HG03520 (cell line): ENCODE data around the gene USP15.
"Not testable (repeated sequence)": the region's sequence is repeated elsewhere in the genome, so short reads cannot be mapped to it uniquely, and the experiment has no call there.

Experiments used
- ATAC-seq: cut with Tn5 transposase; IDR thresholded peaks from one replicate; pipeline ENCODE4 v1.9.1; 2021; ENCODE audit warnings: mild to moderate bottlenecking, moderate library complexity; ENCODE audit not compliant: unreplicated experiment

Gene USP15

DNA sequence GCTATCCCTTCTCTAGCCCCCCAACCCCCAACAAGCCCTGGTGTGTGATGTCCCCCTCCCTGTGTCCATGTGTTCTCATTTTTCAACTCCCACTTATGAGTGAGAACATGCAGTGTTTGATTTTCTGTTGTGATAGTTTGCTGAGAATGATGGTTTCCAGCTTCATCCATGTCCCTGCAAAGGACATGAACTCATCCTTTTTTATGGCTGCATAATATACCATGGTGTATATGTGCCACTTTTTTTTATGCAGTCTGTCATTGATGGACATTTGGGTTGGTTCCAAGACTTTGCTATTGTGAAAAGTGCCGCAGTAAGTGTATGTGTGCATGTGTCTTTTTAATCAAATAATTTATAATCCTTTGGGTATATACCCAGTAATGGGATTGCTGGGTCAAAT lies 104.5 kb downstream of the USP15 start:
- ATAC-seq = not testable (repeated sequence)

DNA sequence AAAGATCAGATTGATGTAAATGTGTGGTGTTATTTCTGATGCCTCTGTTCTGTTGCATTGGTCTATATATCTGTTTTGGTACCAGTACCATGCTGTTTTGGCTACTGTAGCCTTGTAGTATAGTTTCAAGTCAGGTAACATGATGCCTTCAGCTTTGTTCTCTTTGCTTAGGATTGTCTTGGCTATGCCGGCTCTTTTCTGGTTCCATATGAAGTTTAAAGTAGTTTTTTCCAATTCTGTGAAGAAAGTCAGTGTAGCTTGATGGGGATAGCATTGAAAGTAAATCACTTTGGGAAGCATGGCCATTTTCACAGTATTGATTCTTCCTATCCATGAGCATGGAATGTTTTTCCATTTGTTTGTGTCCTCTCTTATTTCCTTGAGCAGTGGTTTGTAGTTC lies 105.6 kb downstream of the USP15 start:
- not testable (repeated sequence) for ATAC-seq

DNA sequence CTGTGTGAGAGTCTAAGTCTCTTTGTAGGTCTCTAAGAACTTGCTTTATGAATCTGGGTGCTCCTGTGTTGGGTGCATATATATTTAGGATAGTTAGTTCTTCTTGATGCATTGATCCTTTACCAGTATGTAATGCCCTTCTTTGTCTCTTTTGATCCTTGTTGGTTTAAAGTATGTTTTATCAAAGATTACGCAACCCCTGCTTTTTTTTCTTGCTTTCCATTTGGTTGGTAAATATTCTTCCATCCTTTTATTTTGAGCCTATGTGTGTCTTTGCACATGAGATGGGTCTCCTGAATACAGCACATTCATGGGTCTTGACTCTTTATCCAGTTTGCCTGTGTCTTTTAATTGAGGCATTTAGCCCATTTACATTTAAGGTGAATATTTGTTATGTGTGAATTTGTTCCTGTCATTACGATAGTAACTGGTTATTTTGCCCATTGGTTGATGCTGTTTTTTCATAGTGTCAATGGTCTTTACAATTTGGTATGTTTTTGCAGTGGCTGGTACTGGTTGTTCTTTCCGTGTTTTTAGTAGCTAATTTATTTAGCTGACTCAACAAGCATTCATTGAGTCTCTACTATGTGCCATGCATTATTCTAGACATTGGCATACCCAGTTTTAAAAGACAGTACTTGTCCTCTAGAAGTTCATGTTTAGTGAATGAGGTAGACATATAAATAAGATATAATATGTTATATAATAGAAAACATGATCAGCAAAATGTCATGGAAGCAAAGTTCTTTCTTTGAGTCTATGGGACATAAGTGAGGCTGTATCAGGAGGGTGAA lies 108.4 kb downstream of the USP15 start:
- ATAC-seq = not testable (repeated sequence)

DNA sequence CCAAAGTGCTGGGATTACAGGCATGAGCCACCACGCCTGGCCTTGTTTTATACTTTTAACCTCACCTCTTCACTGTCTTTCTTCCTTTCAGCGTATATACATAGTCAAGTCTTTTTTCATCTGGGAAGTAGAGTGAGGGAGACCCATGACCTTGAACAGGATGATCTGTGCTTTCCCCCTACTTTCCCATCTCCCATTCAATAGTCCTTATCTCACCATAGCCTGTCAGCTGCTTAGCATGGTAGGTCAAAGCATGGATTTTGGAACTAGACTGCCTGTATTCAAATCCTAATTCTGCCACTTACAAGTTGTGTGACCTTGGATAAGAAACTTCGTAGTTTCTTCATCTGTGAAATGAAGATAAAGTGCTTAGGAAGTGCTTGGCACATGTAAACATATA lies 110.0 kb downstream of the USP15 start:
- no peak for ATAC-seq

DNA sequence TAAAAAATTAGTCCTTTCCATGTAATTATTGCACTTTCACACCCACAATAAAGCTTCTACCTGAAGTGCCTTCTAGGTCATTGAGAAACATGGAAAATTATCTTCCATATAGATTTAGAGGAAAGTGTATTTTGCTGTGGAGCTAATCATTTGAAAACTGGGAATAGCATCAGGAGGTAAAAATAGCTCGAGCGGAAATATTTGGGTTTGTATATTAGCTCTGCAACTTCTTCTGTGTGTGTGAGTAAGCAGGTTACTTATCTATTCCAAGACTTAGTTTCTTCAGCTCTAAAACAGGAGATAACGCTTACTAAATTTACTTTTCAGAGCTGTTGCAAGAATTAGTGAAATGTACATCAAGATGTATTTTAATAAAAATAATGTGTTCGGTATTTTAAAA lies 111.5 kb downstream of the USP15 start:
- no peak for ATAC-seq

DNA sequence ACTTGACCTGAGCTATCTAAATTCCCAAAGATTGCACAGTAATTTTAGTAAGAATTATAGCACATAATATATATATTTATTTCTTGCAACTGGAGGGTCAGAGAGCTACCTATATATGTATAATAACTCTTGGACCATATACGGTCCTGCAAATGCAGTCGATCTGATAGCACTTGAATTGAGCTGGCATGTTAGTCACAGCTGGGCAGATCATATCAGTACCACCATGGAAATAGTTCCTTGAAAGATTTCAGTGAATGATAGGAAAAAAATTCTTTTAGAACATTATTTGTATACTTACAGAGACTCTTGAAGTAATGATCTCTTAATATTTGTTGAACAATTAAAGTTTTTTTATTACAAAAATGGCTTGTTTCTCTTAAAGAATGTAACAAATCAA lies 111.9 kb downstream of the USP15 start:
- ATAC-seq = no peak

DNA sequence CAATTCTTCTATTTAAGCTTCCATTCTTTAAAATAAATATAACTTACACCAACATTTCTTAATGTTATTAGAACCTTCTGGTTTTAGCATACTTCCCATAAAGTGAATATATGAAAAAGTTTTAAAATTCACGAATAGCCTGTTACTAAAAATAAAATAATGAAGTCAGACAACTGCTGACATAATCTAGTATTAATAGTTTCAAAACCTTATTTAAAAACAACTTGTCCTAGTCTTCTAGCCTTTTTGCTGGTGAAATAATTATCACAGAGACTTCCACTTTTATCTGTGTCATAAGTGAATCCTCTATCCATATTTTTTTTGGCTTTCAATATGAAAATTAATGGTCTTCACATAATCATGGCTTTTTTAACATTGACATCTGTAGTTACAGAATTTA lies 112.6 kb downstream of the USP15 start:
- ATAC-seq = no peak

DNA sequence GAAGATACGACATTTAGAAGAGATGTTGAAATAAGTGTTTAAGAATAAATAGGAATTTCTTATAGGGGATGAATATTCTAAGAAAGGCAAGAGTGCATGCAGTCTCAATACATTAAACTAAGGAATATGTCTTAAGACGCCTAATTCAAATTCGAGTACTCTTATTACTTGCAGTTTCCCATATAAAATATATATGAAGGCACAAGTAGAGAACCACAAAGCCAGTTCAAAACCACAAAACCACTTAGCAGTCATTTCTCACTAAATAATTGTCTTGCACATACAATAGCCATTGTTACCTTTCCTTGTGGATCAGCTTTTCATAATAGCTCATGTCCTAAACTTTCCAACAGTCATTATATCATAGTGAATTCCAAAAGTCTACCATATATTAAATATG lies 115.4 kb downstream of the USP15 start:
- no peak for ATAC-seq

DNA sequence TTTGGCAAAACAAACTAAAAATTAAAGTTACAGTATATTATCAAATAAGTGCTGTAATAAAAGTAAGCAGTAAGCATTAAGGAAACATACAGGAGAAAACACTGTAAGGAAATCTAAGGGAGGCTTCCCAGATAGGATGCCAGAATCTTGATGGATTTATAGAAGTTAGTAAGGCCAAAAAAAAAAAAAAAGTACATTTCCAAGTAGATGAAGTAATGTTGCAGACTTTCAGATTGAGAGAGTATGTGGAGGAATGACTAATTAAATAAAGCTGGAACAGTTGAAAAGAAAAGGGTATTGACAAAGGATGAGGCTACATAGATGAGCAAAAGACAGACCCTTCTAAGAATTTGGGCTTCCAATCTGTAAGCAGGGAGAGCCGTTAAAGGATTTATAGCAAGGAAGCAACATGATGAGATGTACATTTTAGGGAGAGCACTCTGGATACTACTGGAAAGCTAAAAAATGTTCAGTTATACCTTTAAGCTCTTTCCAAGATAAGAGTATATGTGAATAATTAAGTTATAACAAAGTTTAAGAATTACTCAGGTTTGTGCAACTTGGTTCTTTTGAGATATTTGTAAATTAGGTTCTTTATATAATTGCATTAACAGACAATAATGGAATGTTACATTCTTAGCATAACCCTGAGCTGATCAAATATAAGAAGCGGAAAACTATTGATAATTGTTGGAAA lies 119.0 kb downstream of the USP15 start:
- no peak for ATAC-seq

DNA sequence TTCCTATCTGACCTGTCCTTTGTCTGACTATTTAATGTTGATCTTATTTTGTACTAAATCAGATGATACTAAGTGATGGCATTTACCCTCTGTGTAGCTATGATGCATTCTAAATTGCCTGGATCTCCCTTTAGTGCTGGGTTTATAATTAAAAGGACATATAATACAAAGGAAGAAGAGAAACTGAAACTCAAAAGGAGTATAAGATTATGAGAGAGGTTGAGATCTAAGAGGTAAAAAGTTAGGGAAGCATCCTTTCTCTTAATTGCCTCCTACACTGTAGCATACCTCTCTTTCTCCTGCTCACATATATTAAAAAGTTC lies 119.5 kb downstream of the USP15 start:
- no peak for ATAC-seq

DNA sequence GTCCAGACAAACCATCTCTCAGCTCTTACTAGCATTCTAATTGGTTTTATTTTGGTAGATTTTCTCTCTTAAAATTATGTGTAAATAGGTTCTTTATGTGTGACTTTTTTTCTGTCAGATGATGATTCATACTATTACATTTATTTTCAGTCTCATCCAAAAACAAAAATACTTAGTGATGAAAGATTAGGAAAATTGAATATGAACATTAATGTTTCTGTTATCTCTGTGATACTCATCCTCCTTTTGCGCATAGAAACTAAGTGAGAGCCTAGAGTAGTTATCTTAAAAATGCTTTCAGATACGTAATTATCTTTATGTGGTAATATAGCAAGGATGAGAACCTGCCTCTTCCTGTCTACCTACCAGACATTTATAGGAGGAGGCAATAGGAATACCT lies 122.3 kb downstream of the USP15 start:
- ATAC-seq = no peak

DNA sequence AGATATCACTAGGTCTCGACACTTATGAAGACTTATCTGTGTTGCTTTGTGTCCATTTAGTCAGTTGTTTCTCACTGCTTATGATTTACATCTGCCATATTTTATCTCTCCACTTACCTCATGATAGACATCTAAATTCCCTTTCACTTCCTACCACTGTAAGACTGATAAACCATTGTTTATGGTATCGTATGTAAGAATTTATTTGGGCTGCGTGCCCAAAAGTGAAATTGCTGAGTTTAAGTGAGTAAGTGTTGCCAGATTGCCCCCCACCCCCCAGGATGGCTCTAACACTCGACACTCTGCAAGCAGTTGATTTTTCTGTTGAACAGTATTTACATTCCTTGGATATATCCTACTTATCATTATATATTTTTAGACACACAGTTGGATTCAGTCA lies 136.5 kb downstream of the USP15 start:
- no peak for ATAC-seq

DNA sequence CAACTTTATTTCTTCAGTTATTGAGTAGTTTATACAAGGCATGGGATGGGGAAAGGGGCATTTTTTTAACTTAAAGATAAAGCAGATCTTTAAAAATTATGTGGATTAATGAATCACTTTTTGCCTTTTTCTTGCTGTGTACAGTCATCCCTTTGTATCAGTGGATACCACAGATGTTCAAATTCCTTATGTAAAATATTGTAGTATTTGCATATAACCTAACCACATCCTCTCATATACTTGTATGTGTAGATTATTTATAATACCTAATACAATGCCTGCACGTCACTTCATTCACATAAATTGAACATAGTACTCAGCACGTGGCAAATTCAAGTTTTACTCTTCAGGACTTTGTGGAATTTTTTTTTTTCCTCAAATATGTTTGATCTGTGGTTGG lies 139.9 kb downstream of the USP15 start:
- no peak for ATAC-seq

DNA sequence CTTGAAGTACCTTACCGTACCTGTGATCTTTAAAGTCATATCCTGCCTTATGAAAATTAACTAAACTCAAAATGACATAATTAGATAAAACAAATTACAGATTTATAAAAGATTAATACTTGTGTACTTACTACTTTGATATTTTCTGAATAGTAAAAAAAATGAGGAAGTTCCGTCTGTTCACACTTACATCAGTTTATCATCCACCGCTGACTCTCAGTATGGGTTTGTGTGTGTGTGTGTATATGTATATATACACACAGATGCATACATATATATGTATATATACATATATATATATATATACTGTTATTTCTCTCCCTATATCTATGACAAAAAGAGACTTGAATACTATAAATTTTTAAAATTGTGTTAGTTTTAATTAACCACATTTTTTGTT lies 141.4 kb downstream of the USP15 start:
- no peak for ATAC-seq

DNA sequence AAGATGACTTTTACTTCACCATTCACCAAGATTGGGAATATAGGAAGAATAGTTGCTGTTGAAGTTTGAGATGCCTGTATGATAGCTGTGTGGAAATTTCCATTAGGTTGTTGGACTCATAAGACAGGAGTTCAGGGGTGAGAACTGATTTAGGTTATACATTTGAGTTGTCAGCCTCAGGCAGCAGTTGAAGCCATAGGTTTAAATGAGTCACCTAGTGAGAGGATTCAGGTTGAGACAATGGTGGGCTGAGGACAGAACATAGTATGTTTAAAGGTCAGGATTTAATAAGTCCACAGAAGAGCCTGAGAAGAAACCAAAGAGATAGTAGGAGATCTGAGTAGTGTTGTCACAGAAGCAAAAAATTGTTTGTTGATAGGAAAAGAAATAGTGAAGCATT lies 142.8 kb downstream of the USP15 start:
- ATAC-seq = no peak

DNA sequence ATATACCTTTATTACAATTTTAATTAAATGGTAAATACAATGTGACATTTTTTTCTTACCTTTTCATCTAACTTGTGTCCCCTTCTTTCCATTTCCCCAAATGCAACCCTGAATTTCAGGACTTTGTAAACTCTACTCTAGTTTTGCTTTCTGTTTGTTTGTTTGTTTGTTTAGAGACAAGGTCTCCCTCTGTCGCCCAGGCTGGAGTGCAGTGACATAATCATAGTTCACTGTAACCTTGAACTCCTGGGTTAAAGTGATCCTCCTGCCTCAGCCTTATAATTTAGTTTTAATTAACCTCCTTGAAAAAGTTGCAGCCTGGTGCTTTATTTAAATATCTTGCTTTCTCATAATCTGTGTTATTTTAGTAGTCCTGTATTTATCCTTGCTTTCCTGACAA lies 147.4 kb downstream of the USP15 start:
- ATAC-seq = no peak

DNA sequence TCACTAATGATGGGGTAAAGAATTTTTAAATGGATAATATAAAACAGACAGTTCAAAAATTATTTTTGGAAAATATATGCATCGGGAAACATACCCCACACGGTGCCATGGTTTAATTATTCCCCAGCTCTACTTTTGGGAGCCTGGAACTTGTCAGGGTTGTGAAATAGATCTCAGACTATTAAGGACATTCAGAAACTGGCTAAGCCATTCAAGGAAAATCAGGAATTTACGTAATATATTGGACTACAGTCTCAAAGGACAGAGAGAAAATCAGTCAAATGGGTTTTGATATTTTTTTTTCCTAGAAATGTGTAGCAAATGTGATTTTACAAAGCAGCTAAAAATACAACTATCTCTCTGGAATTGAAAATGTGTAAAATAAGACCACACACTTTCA lies 148.9 kb downstream of the USP15 start:
- ATAC-seq = no peak

DNA sequence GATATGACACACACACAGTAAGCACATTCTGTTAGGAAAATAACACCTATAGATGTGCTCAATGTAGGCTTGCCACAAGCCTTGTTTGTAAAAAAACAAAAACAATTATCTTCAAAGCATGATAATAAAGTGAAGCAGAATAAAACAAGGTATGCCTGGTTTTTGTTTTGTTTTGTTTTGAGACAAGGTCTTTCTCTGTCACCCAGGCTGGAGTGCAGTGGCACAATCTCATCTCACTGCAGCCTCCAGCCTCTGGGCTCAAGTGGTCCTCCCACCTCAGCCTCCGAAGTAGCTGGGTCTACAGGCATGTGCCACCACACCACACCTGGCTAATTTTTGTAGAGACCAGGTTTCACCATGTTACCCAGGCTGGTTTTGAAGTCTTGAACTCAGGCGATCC lies 154.0 kb downstream of the USP15 start:
- ATAC-seq = no peak

DNA sequence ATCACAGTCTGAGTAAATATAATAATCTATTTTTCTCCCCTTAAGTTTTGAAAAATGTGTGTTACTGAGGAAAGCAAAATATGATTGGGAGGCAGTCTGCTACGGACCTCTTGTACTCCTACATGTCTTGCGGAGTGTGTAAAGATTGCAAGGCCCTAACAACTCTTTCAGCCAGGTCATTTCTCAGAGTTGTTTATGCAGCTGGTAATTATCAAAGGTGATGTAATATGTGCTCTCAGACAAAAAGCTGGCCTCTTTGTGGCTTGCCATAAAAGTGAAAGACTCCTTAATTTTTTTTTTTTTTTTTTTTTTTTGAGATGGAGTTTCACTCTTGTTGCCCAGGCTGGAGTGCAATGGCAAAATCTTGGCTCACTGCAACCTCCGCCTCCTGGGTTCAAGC lies 165.9 kb downstream of the USP15 start:
- no peak for ATAC-seq

DNA sequence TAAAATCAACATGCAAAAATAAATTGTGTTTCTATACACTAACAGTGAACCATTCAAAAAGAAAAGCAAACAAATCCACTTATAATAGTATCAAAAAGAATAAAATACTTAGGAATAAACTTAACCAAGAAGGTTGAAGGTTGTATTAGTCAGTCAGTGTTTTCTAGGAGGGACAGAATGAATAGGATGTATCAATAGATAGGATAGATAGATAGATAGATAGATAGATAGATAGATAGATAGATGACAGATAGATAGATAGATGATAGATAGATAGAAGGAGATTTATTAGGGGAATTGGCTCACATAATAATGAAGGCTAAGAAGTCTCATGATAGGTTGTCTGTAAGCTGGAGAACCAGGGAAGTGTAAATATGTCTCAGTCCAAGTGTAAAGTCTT lies 169.3 kb downstream of the USP15 start:
- no peak for ATAC-seq

DNA sequence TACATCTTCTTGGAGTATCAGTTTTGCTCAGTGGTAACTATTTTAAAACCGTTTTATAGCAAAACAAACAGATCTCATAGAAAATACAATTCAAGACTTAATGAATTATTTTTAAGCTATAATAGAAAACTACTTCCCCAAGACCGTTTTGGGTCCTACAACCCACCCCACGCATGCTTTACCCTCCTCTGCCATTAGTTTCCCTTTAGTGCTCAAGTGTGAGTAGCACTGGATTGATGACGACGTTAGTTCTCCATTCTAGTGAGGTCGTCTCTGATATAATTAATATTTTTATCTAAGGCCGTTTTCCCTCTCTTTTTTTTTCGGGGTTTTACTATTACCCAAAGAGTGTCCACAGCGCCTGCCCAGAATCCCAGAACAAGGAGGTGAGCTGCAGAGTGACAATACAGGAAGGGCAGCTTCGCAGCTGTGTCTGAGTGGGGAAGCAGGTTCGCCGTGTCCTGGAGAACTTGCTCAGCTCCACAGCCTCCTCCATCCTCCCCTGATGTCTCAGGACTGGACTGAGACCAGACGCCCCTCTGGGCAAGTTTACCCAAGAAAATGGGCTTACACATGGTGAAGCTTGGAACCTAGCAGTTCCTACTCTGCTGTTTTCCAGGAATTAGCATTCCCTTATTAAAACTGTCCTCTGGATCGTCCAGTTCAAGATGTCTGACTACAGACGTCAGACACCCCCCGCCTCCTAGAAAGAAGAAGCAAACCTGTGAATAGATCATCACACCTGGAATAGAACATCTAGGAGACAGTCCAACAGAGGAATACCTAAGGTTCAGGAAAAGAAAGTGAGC lies 174.5 kb downstream of the USP15 start:
- no peak for ATAC-seq
